Suprapubic skin (tissue), 4 donors: ENCODE data around the gene ZNF397. TPM values are rescaled to one million over a fixed set of nuclear protein-coding genes. Genes with fewer than 3 reads are reported as not detected.

ENCODE experiments used
- DNase-seq, 2 donors: peaks; one replicate each; pipeline ENCODE4 v3.0.0-alpha.2; 2019; ENCODE audit warnings: low spot score in 2 of 2
- H3K27ac ChIP-seq: fragments of 200-600 bp; sonication (generic); one replicate; pipeline ENCODE4 v1.5.1; 2019
- H3K27me3 ChIP-seq: fragments of 200-600 bp; sonication (generic); one replicate; pipeline ENCODE4 v1.5.1; 2019
- H3K36me3 ChIP-seq: fragments of 200-600 bp; sonication (generic); one replicate; pipeline ENCODE4 v1.5.1; 2019
- H3K4me1 ChIP-seq: fragments of 200-600 bp; sonication (generic); one replicate; pipeline ENCODE4 v1.5.1; 2019
- H3K4me3 ChIP-seq: fragments of 200-600 bp; sonication (generic); one replicate; pipeline ENCODE4 v1.5.1; 2019; ENCODE audit warnings: mild to moderate bottlenecking
- H3K9me3 ChIP-seq: fragments of 200-600 bp; sonication (generic); one replicate; pipeline ENCODE4 v1.5.1; 2019
- EP300 ChIP-seq: sonication (generic); formaldehyde crosslinking; IDR thresholded peaks from one replicate; pipeline ENCODE4 v1.6.1; 2017; ENCODE audit warnings: antibody characterized with exemption
- POLR2A ChIP-seq, 2 donors: fragments of 450-650 bp; IDR thresholded peaks; one replicate each; pipeline ENCODE4 v1.6.1; 2017; ENCODE audit warnings: antibody characterized with exemption in 2 of 2, mild to moderate bottlenecking in 2 of 2, moderate library complexity in 2 of 2
- POLR2AphosphoS5 ChIP-seq, 3 donors: sonication (generic); formaldehyde crosslinking; IDR thresholded peaks; one replicate each; pipeline ENCODE4 v1.6.1; 2017; ENCODE audit warnings: antibody characterized with exemption in 3 of 3
- WGBS: methylation state at CpG from one replicate; pipeline ENCODE4 v1.1.5; 2018; 5-methylcytosine and 5-hydroxymethylcytosine counted together
- total RNA-seq, 4 donors: library from RNA; depleted of rRNA; stranded (reverse); fragments of >200 nt; gene quantifications; one replicate each; pipeline ENCODE4 v1.1.0, GENCODE V29; 2016
- TF ChIP-seq, protein P1 (sequence below), 2 donors: fragments of 200-600 bp in 1 of 2; fragments of 450-650 bp in 1 of 2; sonication (generic) in 1 of 2; IDR thresholded peaks; one replicate each; pipeline ENCODE4 v1.5.1; 2016 to 2019; ENCODE audit warnings: antibody characterized with exemption in 2 of 2, mild to moderate bottlenecking in 1 of 2, moderate library complexity in 1 of 2

ZNF397 gene
- total RNA-seq, 4 donors from 2014 or later: 13.2 to 41.0 (median 17.3) TPM

GRCh38 chr18:35246831-35247230 is 6.0 kb downstream of the ZNF397 start:
- H3K4me1 ChIP-seq: peaks cover 11% of the 10 kb centered on the region
- H3K27ac ChIP-seq: no peak overlapping the region
- H3K27me3 ChIP-seq: no peaks in the 10 kb centered on the region
- peaks cover 76% of the 10 kb centered on the region for H3K36me3 ChIP-seq
- H3K4me3 ChIP-seq: no peak overlapping the region
- no peak for DNase-seq
- H3K9me3 ChIP-seq: no peaks in the 10 kb centered on the region
- no peak for TF ChIP-seq EP300
- TF ChIP-seq, protein P1, sequence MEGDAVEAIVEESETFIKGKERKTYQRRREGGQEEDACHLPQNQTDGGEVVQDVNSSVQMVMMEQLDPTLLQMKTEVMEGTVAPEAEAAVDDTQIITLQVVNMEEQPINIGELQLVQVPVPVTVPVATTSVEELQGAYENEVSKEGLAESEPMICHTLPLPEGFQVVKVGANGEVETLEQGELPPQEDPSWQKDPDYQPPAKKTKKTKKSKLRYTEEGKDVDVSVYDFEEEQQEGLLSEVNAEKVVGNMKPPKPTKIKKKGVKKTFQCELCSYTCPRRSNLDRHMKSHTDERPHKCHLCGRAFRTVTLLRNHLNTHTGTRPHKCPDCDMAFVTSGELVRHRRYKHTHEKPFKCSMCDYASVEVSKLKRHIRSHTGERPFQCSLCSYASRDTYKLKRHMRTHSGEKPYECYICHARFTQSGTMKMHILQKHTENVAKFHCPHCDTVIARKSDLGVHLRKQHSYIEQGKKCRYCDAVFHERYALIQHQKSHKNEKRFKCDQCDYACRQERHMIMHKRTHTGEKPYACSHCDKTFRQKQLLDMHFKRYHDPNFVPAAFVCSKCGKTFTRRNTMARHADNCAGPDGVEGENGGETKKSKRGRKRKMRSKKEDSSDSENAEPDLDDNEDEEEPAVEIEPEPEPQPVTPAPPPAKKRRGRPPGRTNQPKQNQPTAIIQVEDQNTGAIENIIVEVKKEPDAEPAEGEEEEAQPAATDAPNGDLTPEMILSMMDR (IDR thresholded peaks at IDR 0.05): no peak
- TF ChIP-seq POLR2A (IDR thresholded peaks at IDR 0.05): no peak
- no peak for TF ChIP-seq POLR2AphosphoS5 (IDR thresholded peaks at IDR 0.05)

DNA sequence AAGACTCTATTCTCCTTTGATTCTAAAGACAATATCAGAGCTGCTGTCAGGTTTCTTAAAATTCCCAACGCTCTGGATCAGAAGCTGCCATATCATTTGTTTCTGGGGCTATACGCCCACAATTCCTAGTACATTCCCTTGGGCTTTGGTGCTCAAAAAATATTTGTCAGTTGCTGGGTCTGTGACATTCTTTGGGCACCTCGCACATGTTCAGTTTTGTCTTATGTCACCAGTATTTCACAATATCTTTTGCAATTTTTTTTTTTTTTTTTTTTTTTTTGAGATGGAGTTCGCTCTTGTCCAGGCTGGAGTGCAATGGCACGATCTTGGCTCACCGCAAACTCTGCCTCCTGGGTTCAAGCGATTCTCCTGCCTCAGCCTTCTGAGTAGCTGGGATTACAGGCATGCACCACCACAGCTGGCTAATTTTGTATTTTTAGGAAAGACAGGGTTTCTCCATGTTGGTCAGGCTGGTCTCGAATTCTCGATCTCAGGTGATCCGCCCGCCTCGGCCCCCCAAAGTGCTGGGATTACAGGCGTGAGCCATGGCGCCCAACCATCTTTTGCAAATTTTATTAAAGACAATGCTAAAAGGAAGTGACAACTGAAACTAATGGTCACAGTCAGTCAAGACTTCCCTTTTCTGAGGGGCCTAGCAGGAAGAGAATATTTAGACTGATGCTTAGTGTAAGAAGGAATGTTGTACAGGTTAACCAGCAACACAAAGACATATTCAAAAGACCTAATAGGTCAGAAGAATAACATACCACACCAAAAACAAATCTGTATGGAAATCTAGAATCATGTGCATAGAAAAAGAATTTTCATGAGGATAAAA is 6.8 kb downstream of the ZNF397 start:
- TF ChIP-seq POLR2A (IDR thresholded peaks at IDR 0.05) (no peak), POLR2AphosphoS5 (IDR thresholded peaks at IDR 0.05) (no peak), EP300 (no peak)
- TF ChIP-seq, protein P1 (IDR thresholded peaks at IDR 0.05): no peak
- no peaks in the 10 kb centered on the region for H3K9me3 ChIP-seq
- H3K4me1 ChIP-seq: peaks cover 4% of the 10 kb centered on the region
- DNase-seq: no peak
- H3K27ac ChIP-seq: no peak overlapping the region
- 90% methylated on average over 14 of the region's 14 CpGs for WGBS
- peaks cover 78% of the 10 kb centered on the region for H3K36me3 ChIP-seq
- no peaks in the 10 kb centered on the region for H3K27me3 ChIP-seq
- H3K4me3 ChIP-seq: no peak overlapping the region

DNA sequence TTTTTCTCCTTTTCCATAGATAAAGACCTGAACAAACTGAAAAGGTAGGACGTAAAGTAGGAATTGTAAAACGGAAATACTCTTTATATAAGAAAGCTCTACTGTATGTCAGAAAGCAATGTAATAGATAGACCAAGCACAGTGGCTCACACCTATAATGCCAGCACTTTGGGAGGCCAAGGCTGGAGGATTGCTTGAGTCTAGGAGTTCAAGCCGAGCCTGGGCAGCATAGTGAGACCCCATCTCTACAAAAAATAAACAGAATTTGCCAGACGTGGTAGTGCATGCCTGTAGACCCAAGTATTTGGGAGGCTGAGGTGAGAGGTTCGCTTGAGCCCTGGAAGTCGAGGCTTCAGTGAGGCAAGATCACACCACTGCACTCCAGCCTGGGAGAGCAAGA is 7.6 kb downstream of the ZNF397 start:
- over 99% methylated on average over 6 of the region's 6 CpGs for WGBS
- H3K27ac ChIP-seq: no peak overlapping the region
- no peak overlapping the region for H3K4me3 ChIP-seq
- DNase-seq: no peak
- H3K27me3 ChIP-seq: no peaks in the 10 kb centered on the region
- TF ChIP-seq POLR2AphosphoS5 (IDR thresholded peaks at IDR 0.05) (no peak), POLR2A (IDR thresholded peaks at IDR 0.05) (no peak), EP300 (no peak)
- TF ChIP-seq, protein P1 (IDR thresholded peaks at IDR 0.05): no peak
- peaks cover 78% of the 10 kb centered on the region for H3K36me3 ChIP-seq
- no peaks in the 10 kb centered on the region for H3K9me3 ChIP-seq
- H3K4me1 ChIP-seq: peaks cover 3% of the 10 kb centered on the region

GRCh38 chr18:35252466-35252865 is 11.6 kb downstream of the ZNF397 start:
- no peak for DNase-seq
- H3K4me1 ChIP-seq: no peaks in the 10 kb centered on the region
- H3K27me3 ChIP-seq: no peaks in the 10 kb centered on the region
- no peak overlapping the region for H3K27ac ChIP-seq
- H3K4me3 ChIP-seq: no peak overlapping the region
- 88% methylated on average over 1 of the region's 1 CpG for WGBS
- peaks cover 54% of the 10 kb centered on the region for H3K36me3 ChIP-seq
- TF ChIP-seq, protein P1 (IDR thresholded peaks at IDR 0.05): no peak
- no peak for TF ChIP-seq POLR2AphosphoS5 (IDR thresholded peaks at IDR 0.05)
- no peak for TF ChIP-seq POLR2A (IDR thresholded peaks at IDR 0.05)
- TF ChIP-seq EP300: no peak
- H3K9me3 ChIP-seq: no peaks in the 10 kb centered on the region

- 92% methylated on average over 4 of the region's 4 CpGs for WGBS
- H3K36me3 ChIP-seq: peaks cover 42% of the 10 kb centered on the region
- no peak for TF ChIP-seq POLR2AphosphoS5 (IDR thresholded peaks at IDR 0.05)
- TF ChIP-seq, protein P1 (IDR thresholded peaks at IDR 0.05): no peak
- no peak for TF ChIP-seq EP300
- no peak for TF ChIP-seq POLR2A (IDR thresholded peaks at IDR 0.05)
Measured at GRCh38 chr18:35253655-35254287, 12.9 kb downstream of the ZNF397 start.

More at GRCh38 chr18:35253655-35254287, 12.9 kb downstream of the ZNF397 start:
- H3K27ac ChIP-seq: no peak overlapping the region
- H3K4me3 ChIP-seq: no peak overlapping the region
- H3K4me1 ChIP-seq: no peaks in the 10 kb centered on the region
- no peaks in the 10 kb centered on the region for H3K9me3 ChIP-seq
- no peaks in the 10 kb centered on the region for H3K27me3 ChIP-seq
- DNase-seq: no peak
